Midbrain (tissue), 1 donor: Measurements from ENCODE around the gene GALNT13.

ENCODE experiments used
- DNase-seq: peaks from one replicate; lab custom pipeline; 2025; lab: John Stamatoyannopoulos, UW

GALNT13 gene

GRCh38 chr2:154125891-154126290 lies 254.2 kb downstream of the GALNT13 start:
- DNase-seq = no peak

DNA sequence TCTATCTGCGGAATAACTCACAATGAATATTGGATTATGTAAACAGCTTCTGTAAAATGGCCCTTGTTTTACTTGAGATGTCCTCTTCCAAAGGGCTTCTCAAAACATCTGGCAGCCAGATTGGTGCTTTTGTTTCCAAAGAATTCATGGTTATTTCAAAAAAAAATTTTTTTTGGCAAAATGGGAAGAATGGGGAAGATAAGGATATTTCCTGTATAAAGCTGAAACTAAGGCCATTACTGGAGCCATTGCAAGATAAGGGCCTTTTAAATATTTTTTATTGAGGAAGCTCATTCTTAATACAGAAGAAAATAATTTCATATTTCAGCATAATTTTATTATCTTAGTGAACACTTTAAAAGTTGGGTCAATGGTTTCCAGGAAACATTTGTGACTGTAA lies 259.1 kb downstream of the GALNT13 start:
- DNase-seq = no peak

DNA sequence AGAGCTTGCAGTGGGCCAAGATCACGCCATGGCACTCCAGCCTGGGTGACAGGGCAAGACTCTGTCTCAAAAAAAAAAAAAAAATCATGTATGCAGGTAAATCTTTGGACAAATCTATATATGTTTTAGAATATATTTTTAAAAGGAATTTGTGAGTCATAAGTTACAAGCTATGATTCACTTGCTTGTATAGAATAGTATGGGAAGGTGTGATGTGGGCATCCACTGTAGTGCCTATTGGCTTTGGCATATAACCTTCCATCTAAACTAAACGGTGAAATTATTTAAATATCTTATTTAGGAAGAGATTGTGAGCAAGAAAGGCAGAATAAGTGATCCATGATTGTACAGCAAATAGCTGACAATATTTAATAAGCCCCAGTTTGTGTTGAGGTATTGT lies 261.1 kb downstream of the GALNT13 start:
- DNase-seq = no peak

DNA sequence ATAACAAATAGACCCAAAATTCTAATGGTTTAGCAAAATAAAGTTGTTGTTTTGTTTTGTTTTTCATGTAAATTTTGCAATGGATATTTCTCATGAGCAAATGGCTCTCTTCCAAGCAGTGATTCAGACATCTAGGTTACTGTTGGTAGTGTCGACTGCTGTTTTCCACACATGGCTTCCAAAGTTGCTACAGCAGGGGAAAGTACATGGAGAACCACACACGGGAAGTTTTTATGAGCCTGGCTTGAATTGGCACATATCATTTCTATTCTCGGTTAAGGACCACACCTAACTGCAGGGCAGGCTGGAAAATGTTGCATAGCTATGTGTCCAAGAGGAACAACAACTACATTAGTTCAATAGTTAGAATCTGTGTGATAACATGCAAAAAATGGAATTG lies 262.1 kb downstream of the GALNT13 start:
- DNase-seq = no peak

GRCh38 chr2:154140249-154141025 lies 268.7 kb downstream of the GALNT13 start:
- no peak for DNase-seq

- DNase-seq = no peak
These were observed 270.8 kb downstream of the GALNT13 start for GRCh38 chr2:154142480-154142879.

- DNase-seq = no peak
These were observed 271.4 kb downstream of the GALNT13 start for GRCh38 chr2:154143105-154143504.

GRCh38 chr2:154158101-154158500 lies 286.4 kb downstream of the GALNT13 start:
- DNase-seq = no peak

- no peak for DNase-seq
These were observed 289.6 kb downstream of the GALNT13 start for GRCh38 chr2:154161286-154161685.

GRCh38 chr2:154170400-154170799 lies 298.7 kb downstream of the GALNT13 start:
- DNase-seq = no peak

DNA sequence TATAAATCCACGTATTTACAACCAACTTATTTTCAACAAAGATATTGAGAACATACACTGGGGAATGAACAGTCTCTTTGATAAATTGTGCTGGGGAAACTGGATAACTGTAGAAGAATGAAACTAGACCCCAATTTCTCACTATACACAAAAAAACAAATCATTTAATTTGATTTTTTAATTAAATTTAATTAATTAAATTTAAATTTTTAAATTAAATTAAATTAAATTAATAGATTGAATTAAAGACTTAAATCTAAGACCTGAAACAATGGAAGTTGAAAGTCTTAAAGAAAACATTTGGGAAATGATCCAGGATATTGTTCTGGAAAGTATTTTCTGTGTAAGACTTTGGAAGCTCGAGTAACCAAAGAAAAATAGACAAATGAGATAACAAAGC lies 301.4 kb downstream of the GALNT13 start:
- no peak for DNase-seq

- no peak for DNase-seq
These were observed 302.2 kb downstream of the GALNT13 start for GRCh38 chr2:154173919-154174318.

- no peak for DNase-seq
These were observed 310.3 kb downstream of the GALNT13 start for GRCh38 chr2:154182008-154182407.

DNA sequence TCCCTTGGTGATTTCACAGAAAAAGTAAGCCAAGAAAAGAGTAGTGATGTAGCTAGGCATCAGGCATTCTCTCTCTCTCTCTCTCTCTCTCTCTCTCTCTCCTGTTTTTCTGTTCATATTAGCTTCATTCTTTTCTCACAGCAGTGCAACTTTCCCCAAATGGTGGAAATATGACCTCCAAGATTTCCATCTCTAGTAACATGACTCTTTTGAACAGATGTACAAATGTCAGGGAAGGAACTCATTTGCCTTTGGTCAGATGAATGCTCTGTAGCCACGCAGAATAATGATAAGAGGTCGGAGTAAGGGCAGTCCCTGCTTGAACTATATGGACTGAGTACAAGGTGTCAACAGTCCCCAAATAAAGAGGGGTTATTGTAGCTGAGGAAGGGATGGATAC lies 316.2 kb downstream of the GALNT13 start:
- no peak for DNase-seq

DNA sequence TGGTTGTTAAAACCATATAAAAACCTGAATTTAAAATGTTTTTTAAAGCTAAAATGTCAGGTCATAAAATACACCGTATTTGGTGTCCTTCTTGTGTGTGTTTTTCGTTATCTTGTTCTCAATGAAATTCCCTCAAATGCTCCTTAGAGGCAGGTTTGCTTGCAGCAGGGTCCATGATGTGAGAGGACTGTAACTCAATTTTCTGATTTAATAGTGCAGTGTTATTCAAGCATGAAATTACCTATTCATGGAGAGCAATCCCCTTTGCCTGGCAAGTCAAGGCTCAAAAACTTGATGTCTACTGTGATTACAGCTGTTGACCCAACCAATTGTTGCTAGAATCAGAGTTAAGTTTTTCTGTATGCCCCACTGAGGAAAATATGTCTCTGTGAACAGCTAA lies 318.2 kb downstream of the GALNT13 start:
- DNase-seq = no peak

DNA sequence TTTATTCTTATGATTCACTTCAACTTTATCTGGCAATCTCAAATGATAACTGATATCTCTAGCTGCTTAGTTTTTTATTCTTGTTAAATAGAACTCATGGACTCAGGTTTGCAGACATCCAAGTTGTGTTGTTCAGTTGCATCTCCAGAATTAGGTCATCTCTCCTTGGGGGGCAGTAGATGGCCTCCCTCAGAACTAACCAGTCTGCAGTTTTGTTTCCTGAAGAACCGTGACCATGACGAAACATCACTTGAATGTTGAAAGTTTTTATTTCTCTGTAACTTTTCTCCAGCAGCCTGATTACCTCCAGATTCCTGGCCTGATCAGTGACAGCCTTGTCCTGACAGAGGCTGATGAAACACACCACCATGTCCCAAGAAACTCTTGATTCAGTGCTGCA lies 321.5 kb downstream of the GALNT13 start:
- no peak for DNase-seq

GRCh38 chr2:154194909-154195643 lies 323.4 kb downstream of the GALNT13 start:
- DNase-seq = no peak

- no peak for DNase-seq
These were observed 324.0 kb downstream of the GALNT13 start for GRCh38 chr2:154195644-154196195.

GRCh38 chr2:154198866-154199265 lies 327.1 kb downstream of the GALNT13 start:
- no peak for DNase-seq

DNA sequence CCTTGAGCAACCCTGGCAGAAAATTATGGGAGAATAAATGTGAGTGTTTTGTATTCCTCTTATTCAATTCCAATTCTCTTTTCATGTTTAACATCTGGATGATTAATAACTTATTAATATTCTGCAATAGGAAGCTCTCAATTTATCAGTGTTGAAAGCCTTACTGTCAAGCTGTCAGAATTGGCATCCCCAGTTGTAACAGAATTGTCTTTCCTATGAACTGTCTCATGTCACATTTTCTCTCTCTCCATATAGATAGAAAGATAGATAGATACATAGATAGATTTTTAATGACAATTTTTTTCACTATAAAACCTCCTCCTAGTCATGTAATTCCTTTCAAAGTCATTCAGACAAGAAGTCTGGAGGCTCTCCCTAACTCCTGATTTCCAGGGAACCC lies 331.5 kb downstream of the GALNT13 start:
- DNase-seq = no peak

DNA sequence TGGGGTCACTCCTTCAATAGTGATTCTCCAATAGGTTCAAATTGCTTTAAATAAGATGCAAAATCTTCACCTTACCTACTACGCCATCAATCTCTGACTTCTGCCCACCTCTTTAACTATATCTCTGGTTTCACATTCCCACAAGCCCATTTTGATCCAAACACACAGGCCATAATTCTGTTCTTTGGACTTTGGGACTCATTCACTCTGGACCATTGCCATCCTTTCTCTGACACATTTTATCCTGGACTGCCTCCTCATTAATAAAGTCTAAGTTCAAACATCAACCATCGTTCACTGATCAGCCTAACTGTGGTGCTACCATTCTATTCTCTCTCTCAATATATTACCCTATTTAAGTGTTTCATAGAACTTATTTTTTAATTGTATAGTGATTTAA lies 332.2 kb downstream of the GALNT13 start:
- no peak for DNase-seq

- DNase-seq = no peak
These were observed 335.7 kb downstream of the GALNT13 start for GRCh38 chr2:154207288-154208047.
